Renal cortex interstitium (tissue), 11 donors: ENCODE measurements around the gene RNF214. TPM values are rescaled to one million over a fixed set of nuclear protein-coding genes. Genes with fewer than 3 reads are reported as not detected.
A peak's percentile ranks its signal among the peaks of the same experiment; 100 is the strongest.
"Not testable (repeated sequence)": the region's sequence is repeated elsewhere in the genome, so short reads cannot be mapped to it uniquely, and the experiment has no call there.

Source experiments
- DNase-seq, 11 donors: peaks; one replicate each; pipeline ENCODE4 v3.0.0-alpha.2; 2013; ENCODE audit warnings: low read depth in 9 of 11, low spot score in 4 of 11; ENCODE audit errors: extremely low read depth in 1 of 11
- polyA plus RNA-seq, 3 donors: library from polyadenylated mRNA; unstranded; fragments of 120-200 nt; gene quantifications; one replicate each; pipeline ENCODE4 v1.2.1, GENCODE V29; 2013; ENCODE audit not compliant: insufficient read length in 3 of 3

The RNF214 gene
- polyA plus RNA-seq, 3 donors: 30.8 to 35.2 (median 33.2) TPM

DNA sequence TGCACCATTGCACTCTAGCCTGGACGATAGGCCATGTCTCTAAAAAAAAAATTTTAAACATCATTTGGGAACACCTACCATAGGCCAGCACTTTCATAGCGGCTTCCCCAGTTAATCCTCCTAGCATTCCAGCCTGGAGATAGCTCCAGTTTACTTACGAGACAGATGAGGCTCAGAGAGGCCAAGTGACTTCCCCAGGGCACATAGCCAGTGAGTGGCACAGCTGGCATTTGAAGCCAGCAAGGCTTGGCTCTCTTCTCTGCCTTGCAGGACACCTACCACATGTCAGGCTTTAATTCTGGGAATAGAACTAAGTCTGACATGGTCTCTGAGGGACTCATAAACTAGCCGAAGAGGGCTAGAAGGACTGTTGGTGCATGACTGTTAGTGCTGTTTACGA lies 38.2 kb upstream of the RNF214 start:
- no peak for DNase-seq

GRCh38 chr11:117195258-117195657 lies 37.2 kb upstream of the RNF214 start:
- DNase-seq: no peak

DNA sequence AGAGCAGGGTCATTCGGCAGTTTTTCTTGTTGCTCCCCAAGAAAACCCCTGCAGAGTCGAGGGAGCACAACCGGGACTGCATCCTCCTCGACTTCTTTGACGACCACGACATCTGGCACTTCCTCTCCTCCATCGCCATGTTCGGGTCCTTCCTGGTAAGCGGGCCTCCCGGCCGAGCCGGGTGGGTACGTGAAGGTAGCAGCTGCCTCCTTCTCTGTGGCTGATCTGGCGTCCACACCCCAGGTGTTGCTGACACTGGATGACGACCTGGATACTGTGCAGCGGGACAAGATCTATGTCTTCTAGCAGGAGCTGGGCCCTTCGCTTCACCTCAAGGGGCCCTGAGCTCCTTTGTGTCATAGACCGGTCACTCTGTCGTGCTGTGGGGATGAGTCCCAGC lies 36.7 kb upstream of the RNF214 start:
- DNase-seq: no peak

DNA sequence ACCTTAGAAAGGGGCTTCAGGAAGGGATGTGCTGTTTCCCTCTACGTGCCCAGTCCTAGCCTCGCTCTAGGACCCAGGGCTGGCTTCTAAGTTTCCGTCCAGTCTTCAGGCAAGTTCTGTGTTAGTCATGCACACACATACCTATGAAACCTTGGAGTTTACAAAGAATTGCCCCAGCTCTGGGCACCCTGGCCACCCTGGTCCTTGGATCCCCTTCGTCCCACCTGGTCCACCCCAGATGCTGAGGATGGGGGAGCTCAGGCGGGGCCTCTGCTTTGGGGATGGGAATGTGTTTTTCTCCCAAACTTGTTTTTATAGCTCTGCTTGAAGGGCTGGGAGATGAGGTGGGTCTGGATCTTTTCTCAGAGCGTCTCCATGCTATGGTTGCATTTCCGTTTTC lies 35.5 kb upstream of the RNF214 start:
- no peak for DNase-seq

- no peak for DNase-seq
Observed at GRCh38 chr11:117197516-117198456, 34.7 kb upstream of the RNF214 start.

- DNase-seq: no peak
Observed at GRCh38 chr11:117198613-117199012, 33.9 kb upstream of the RNF214 start.

GRCh38 chr11:117199053-117199915 lies 33.2 kb upstream of the RNF214 start, which contains the start of gene TAGLN:
TAGLN (plus strand) TSS chr11:117199370; CDS start chr11:117203014, 3,644 bp downstream.
- DNase-seq: peak in 7 of 11 donors; percentile 50 to 84 (median 74)

DNA sequence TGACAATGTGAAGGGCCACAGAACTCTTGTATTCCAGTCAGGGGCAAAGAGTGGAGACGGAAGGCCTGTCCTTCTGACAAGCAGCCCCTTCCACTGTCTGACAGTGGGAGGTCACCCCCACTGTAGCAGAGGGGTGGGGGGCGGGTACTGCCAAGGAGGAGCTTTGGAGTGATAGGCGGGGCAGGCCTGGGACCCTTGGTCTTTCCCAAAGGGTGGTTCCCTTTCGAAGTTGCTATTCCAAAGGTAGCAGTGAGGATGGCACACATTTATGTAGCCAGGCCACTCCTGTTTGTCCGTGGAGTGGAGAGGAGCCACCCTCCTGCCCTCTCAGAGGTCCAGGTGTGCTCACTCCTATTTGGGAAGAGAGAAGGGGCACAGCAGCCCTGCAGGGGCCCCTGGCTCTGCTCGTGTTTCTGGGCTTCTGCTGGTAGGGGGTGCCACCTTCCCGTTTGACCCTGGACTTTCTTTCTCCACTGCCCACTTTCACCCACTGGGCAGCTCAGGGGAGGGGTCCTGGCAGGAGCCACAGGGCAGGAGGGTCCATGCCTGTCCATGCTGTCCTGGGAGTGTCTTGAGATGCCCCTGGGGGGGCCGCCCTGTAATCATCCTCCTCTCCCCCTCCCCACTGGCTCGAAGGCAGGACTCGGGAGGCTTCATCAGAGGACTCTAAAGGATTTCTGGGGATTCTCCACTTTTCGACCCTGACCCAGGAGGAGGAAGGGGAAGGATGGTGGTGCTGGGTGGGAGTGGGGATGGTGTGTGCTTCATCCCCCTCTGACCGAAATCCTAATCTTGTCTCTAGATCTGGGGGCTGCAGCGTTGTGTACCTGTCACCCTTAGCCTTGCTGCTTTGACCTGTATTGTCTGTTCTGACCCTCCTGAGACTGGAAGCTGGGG lies 32.3 kb upstream of the RNF214 start:
- DNase-seq: no peak

DNA sequence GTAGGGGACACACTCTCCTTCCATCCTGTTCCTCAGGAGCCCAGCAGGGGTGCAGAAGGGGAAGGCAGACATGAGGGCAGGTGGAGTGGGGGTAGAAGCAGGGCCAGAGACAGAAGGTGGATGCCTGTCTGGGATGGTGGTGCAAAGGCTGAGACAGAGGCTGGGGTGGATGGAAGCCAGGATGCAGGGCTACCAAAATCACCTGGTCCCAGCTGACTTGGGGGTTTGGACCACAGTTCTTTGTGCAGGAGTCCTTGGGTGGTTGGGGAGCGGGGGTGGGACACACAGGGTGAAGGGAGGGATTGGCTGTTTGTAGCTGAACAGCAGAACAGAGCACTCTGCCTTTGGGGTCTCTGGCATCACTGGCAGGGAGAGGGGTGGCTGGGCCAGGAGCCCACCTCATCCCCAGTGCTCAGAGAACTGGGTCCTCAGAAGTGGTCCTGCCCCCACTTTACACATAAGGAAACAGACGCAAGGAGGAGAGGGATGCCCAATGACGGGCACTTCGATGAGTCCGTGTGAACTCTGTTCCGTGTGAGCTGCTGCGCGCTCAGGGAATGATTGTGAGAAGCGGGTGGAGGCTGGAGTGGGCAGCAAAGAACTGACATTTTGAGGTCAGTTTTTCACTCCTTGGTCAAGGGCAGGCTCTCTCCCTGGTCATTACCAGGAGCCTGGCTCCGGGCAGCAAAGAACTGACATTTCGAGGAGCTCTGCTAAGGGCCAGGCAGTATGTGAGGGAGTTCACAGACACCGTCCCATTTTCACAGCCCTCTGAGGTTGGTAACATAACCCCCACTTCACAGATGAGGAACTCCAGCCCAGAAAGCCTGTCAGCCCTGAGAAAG lies 31.4 kb upstream of the RNF214 start:
- DNase-seq: no peak

DNA sequence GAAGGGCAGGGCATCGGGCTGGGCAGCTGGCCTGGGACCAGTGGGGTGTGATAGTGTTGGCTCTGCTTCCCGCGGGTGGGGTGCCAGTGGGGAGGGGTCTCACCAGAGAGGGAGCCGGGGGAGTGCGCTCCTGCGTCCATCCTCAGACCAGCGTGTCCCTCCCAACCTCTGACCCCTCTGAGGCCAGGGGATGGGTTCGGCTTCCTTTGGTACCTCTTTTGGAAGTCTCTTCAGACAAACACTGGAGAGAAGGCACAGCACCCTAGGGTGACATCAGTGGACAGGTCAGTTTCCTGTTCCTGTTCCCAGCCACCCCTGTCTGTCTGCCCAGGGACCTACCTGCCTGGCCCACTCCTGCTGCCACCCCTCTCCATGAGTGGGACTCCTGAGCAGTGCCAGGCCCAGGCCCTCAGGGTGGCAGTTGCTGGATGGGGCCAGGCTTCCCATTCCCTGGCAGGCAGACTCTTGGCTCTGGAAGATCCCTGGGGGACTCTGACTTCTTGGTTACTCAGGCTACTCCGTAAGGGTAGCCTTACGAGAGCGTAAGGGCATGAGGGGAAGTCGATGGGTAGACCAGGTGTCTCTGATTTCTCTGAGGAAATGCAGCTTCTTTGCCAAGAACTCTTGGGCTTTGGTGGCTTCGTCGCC lies 30.7 kb upstream of the RNF214 start:
- DNase-seq: no peak

DNA sequence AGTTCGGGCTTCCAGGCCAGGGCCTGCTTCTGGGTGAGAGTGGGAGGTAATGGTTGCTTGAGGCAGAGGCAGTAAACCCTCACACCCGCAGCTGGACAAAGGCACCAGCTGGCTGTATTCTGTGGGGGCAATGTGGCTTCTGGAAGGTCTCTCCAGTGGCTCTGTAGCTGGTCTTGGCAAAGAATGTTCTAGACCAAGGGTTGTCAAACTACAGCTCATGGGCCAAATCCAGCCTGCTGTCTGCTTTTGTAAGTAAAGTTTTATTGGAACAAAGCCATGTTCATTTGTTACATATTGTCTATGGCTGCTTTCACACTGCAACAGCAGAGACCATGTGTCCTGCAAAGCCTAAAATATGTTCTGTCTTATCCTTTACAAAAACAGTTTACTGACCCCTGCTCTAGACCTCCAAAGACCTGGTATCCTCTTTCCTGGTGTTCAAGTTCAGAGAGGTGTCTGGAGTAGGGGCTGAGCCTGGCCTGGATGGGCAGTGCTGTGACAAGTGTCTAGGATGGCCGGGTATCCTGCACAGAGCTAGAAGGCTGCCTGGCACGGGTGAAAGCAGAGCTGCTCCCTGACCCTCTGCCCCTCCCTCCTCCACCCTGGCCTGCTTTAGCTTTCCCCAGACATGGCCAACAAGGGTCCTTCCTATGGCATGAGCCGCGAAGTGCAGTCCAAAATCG lies 29.9 kb upstream of the RNF214 start:
- DNase-seq: no peak

GRCh38 chr11:117203069-117203407 lies 29.4 kb upstream of the RNF214 start:
- DNase-seq: no peak

GRCh38 chr11:117204283-117205080 lies 28.0 kb upstream of the RNF214 start:
- no peak for DNase-seq

GRCh38 chr11:117205211-117205818 lies 27.2 kb upstream of the RNF214 start:
- DNase-seq: no peak

GRCh38 chr11:117206111-117206510 lies 26.4 kb upstream of the RNF214 start:
- not testable (repeated sequence) for DNase-seq

- not testable (repeated sequence) for DNase-seq
Observed at GRCh38 chr11:117206859-117207258, 25.6 kb upstream of the RNF214 start.
